Effector memory CD8-positive, alpha-beta T cell (primary cell): Measurements from ENCODE around the gene ALDH3B1.
A peak's percentile ranks its signal among the peaks of the same experiment; 100 is the strongest.

ENCODE experiments used
- ATAC-seq: fragments of 150-1000 bp; cut with Tn5 transposase; replicated peaks from 2 replicates; pipeline ENCODE4 v1.10.0; 2021; ENCODE audit warnings: mild to moderate bottlenecking, moderate library complexity
- DNase-seq, 3 experiments: peaks; one replicate each; pipeline ENCODE4 v3.0.0; 2021
- H3K27ac Mint-ChIP-seq, 2 donors: one replicate each; pipeline ENCODE4 v1.8.0; 2022; ENCODE audit warnings: mild to moderate bottlenecking in 2 of 2, mixed read lengths in 2 of 2, moderate library complexity in 2 of 2
- H3K27me3 Mint-ChIP-seq, 2 donors: one replicate each; pipeline ENCODE4 v1.8.0; 2022; ENCODE audit warnings: mixed read lengths in 2 of 2
- H3K36me3 Mint-ChIP-seq: one replicate; pipeline ENCODE4 v1.8.0; 2022; ENCODE audit warnings: mild to moderate bottlenecking, moderate library complexity, mixed read lengths; ENCODE audit not compliant: insufficient read depth
- H3K4me1 Mint-ChIP-seq, 2 donors: one replicate each; pipeline ENCODE4 v1.8.0; 2022; ENCODE audit warnings: low read depth in 2 of 2, mixed read lengths in 2 of 2
- H3K4me3 Mint-ChIP-seq, 2 donors: one replicate each; pipeline ENCODE4 v1.8.0; 2022; ENCODE audit warnings: mild to moderate bottlenecking in 2 of 2, mixed read lengths in 2 of 2, moderate library complexity in 2 of 2
- H3K9me3 Mint-ChIP-seq, 2 donors: one replicate each; pipeline ENCODE4 v1.8.0; 2022; ENCODE audit warnings: mixed read lengths in 2 of 2

The ALDH3B1 gene

GRCh38 chr11:68076371-68077042 lies 66.4 kb downstream of the ALDH3B1 start:
- ATAC-seq (no peak), DNase-seq (no peak)
- Mint-ChIP-seq H3K4me3 (no peak overlapping the region), H3K27me3 (no peaks in the 10 kb centered on the region), H3K9me3 (no peaks in the 10 kb centered on the region), H3K36me3 (peaks cover 9% of the 10 kb centered on the region), H3K4me1 (peaks cover 0 to 1% of the 10 kb centered on the region in 2 donors), H3K27ac (peak overlapping the region in 1 of 2 donors; percentile 19)

- H3K9me3 Mint-ChIP-seq = no peaks in the 10 kb centered on the region
- H3K4me1 Mint-ChIP-seq = peaks cover 0 to 1% of the 10 kb centered on the region in 2 donors
- DNase-seq (no peak), ATAC-seq (no peak)
- peaks cover 9% of the 10 kb centered on the region for H3K36me3 Mint-ChIP-seq
- H3K4me3 Mint-ChIP-seq = no peak overlapping the region
- no peaks in the 10 kb centered on the region for H3K27me3 Mint-ChIP-seq
- no peak overlapping the region for H3K27ac Mint-ChIP-seq
Measured at GRCh38 chr11:68077617-68078582, 67.8 kb downstream of the ALDH3B1 start.
